HPDE6-E6E7 (cell line): ENCODE data around the gene AP2S1.
"Not testable (repeated sequence)": the region's sequence is repeated elsewhere in the genome, so short reads cannot be mapped to it uniquely, and the experiment has no call there.

Experiments used
- DNase-seq: peaks from one replicate; pipeline ENCODE4 v3.0.0; 2011; ENCODE audit warnings: missing footprints; ENCODE audit errors: extremely low spot score

The AP2S1 gene

GRCh38 chr19:46806656-46807055 is 44.0 kb downstream of the AP2S1 start:
- no peak for DNase-seq

DNA sequence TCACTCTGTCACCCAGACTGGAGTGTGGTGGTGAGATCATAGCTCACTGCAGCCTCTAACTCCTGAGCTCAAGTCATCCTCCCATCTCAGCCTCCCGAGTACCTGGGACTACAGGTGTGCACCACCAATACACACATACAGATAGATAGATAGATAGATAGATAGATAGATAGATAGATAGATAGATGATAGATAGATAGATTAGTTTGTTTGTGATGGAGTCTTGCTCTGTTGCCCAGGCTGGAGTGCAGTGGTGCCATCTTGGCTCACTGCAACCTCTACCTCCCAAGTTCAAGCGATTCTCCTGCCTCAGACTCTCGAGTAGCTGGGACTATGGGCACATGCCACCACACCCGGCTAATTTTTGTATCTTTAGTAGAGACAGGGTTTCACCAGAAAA is 46.2 kb downstream of the AP2S1 start:
- DNase-seq, result not testable (repeated sequence)

DNA sequence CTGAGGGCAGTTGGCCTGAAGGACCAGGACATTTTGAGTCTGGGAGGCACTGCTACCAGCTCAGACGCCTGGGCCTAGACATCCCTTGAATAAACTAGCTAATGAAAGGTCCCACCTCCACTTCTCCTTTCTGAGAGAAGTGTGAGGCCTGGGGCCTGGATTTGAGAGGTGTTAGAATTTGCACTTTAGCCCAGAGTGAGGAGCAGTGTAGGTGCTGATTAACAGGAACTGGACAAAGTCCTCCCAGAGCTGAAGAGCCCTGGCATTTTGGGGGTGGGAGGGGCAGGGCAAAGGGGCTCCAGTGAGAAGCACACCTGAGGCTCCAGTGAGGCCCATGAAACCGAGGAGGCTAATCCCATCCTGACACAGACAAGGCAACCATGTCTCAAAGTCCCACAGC is 47.1 kb downstream of the AP2S1 start:
- DNase-seq, result no peak

- no peak for DNase-seq
Observed at GRCh38 chr19:46802152-46802551, 48.5 kb downstream of the AP2S1 start.

DNA sequence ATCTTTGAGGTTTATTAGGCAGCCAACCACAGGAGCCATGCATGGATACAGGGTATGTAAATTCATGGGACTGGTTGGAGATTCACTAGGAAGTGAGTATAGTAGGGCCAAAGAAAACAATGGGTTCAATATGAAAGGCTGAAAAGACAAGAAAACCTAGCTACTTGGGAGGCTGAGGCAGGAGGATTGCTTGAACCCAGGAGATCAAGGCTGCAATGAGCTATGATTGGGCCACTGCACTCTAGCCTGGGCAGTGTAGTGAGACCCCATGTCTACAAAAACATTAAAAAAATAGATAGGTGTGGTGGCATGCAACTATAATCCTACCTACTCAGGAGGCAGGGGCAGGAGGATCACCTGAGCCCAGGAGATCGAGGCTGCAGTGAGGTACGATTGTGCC is 51.9 kb downstream of the AP2S1 start:
- DNase-seq, result no peak

- no peak for DNase-seq
Observed at GRCh38 chr19:46797881-46798280, 52.8 kb downstream of the AP2S1 start.

DNA sequence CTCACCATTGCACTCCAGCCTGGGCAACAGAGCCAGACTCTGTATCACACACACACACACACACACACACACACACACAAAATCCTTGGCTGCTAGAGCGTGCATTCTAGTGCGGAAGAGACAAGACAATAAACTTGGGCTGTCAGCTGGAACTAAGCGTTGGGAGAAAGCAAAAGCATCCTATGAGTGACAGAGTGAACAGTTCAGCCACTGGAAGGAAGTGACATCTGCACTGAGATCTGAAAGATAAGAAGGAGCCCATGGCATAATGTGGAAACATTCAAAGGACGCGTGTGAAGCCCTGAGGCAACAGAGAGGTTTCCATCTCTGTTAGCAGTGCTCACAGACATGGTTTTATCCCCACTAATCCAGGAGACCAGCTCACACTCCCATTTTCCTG is 58.7 kb downstream of the AP2S1 start:
- no peak for DNase-seq

DNA sequence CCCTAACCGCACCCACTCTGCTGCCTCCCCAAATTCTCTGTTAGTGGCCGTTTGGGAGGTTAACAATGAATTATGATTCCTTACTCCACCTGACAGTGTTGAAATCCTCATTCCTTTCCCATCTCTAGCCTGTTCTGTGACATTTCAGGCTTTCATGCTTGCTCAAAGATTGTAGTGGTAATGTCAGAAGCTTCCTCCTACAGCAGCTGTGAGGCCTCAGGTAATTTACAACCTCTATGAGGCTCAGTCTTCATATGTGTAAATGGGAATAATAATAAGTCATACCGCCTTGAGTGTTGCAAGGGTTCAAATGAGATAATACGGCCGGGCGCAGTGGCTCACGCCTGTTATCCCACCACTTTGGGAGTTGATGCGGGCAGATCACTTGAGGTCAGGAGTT is 61.3 kb downstream of the AP2S1 start:
- DNase-seq, result no peak

- DNase-seq, result no peak
Observed at GRCh38 chr19:46788968-46789338, 61.7 kb downstream of the AP2S1 start.

GRCh38 chr19:46788262-46788967 is 62.2 kb downstream of the AP2S1 start, which contains the start of gene SLC1A5:
SLC1A5 (minus strand) TSS chr19:46788594; CDS start chr19:46787965, 629 bp downstream.
- DNase-seq, result peak; percentile 95
